ENCODE data around the gene AEN.
"Not testable (repeated sequence)": the region's sequence is repeated elsewhere in the genome, so short reads cannot be mapped to it uniquely, and the experiment has no call there.

GRCh38 chr15:88632797-88633196 lies 11.7 kb downstream of the AEN start:
- TF ChIP-seq CTCF, POLR2A (IDR thresholded peaks at IDR 0.05): not testable (repeated sequence)

Data from thyroid gland (tissue), 4 donors.